GM21825 (cell line): ENCODE data around the gene UGT1A7.
"Not testable (repeated sequence)": the region's sequence is repeated elsewhere in the genome, so short reads cannot be mapped to it uniquely, and the experiment has no call there.

Experiments used
- ATAC-seq: cut with Tn5 transposase; IDR thresholded peaks from one replicate; pipeline ENCODE4 v1.9.1; 2021; ENCODE audit warnings: mild to moderate bottlenecking, moderate library complexity; ENCODE audit not compliant: unreplicated experiment

The UGT1A7 gene

DNA sequence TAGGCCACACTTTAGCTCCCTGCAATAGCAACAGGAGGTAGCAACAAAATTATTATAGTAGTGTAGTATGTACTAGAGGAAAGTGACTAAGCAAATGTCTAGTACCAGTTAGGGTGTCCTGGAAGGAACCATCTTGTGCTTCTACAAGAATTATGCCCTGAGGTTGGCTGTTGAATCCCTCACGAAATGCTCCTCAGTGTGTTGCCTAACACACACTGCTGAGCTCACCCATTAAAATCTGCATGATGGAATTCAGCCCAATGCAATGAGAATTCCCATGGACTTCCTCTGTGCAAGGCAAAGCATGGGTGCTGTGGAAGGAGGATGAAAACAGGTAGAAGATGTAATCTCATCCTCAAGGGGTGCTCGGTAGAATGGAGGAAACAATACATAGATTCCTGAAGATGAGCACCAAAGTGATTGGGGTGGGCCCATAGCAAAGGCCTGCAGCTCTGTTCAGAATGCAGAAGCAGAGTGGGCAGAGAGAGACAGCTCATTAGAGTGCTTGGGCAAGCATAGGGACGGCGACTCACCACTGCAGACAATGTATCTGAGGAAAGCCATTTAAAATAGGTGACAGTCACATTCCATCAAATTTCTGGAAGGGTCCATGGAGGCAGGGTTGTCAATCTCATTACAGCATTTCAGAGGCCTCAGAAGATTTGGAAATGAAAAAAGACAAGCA, 1.2 kb upstream of the UGT1A7 start:
- no peak for ATAC-seq

DNA sequence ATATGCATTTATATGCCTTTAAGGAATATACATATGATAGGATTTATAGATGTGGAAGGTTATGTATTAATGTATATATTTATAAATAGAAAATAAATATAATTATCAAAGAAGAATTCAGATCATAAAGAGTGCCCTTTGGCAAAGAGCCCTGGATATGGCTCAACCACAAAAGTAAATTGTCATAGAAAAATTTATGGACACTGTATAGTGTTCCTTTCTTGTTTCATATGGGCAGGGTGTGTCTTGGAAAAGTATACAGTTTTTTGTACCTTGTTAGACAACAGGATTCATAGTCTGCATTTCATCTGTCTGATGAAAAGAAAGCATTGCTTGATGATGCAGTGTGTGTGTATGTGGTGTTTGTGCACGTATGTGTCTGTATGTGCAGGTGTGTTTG, 2.9 kb downstream of the UGT1A7 start:
- no peak for ATAC-seq

DNA sequence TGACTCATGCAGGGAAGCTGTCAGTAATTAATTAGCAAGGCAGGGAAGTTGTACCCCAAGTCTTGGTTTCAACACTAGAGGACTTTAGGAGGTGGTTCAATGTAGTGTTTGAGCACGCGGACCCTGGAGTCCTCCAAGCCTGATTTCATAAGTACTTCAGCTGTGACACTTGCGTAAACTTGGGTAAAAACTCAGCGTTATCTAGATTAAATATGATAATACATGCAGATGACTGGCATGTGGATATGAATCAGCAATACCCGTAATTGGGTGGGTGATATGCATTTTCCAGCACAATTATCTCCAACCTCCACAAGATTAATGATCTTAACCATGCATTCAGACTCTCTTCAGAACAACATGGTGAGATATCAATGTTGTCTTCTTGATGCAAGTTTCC, 5.2 kb downstream of the UGT1A7 start:
- no peak for ATAC-seq

DNA sequence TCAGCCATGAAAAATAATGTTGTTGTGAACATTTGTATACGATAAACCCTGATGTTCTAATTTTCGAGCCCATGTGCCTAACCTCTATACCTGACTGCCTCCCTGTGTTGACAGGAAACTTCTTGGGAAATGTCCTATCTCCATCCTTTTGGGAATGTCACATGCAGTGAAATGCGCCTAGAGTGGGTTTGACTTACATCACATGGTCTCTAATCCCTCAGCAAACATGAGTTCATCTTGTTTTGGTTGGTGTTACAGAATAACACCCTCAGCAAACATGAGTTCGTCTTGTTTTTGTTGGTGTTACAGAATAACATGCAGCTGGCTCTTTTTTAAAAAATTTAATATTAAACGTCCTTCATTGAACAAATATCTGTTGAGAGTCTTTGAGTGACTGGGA, 6.6 kb downstream of the UGT1A7 start:
- ATAC-seq, result no peak

DNA sequence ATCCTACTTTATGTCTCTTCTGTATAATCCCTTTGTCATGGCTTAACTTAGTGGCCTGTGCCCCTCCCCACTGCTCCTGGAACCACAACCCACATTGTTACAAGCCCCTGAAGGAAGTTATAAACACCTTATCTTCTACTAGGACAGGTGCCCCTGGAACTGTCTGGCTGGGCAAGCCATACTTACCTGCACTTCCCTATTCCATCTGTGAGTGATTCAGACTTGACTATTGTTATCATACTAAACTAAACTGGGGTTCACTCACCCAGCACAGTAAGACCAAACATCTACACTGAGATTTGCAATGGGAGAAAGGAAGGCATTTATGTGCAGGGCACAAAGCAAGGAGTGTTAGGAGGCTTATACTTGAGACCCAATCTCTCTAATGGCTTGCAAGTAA, 7.3 kb downstream of the UGT1A7 start:
- ATAC-seq, result no peak

DNA sequence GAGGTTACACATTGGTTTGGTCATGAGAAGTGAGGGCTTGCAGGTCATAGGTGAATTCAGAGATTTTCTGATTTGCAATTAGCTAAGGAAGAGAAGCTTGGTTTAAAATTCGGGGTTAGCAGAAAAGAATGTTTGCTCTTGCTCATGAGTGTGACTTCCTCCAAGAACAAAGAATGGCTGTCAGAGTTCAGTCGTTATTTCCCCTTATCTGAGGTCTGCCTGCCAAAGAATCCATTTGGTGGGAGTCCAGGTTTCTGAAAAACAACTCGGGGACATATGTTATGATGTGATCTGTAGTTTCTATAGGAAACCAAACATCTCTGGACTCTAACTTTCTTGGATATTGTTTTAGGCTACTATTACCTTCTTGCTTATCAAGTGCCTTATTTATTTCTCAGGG, 7.8 kb downstream of the UGT1A7 start:
- ATAC-seq, result no peak

DNA sequence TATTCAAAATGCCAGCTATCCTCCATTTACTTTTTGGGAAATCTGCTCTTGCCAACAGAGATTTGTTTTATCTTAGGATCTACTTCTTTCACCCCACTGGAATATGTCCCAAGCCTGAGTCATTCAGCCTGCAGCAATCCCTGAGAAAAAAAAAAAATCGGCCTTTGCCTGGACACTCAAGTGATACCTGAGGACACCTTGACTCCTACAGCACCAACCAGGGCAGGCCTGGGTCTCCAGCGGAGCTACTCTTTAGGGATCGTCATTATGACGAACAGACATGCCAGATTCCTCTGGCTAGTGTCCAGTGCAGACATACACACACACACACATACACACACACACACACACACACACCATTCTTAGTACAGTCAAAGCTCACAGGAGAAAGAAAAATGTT, 8.7 kb downstream of the UGT1A7 start:
- no peak for ATAC-seq

DNA sequence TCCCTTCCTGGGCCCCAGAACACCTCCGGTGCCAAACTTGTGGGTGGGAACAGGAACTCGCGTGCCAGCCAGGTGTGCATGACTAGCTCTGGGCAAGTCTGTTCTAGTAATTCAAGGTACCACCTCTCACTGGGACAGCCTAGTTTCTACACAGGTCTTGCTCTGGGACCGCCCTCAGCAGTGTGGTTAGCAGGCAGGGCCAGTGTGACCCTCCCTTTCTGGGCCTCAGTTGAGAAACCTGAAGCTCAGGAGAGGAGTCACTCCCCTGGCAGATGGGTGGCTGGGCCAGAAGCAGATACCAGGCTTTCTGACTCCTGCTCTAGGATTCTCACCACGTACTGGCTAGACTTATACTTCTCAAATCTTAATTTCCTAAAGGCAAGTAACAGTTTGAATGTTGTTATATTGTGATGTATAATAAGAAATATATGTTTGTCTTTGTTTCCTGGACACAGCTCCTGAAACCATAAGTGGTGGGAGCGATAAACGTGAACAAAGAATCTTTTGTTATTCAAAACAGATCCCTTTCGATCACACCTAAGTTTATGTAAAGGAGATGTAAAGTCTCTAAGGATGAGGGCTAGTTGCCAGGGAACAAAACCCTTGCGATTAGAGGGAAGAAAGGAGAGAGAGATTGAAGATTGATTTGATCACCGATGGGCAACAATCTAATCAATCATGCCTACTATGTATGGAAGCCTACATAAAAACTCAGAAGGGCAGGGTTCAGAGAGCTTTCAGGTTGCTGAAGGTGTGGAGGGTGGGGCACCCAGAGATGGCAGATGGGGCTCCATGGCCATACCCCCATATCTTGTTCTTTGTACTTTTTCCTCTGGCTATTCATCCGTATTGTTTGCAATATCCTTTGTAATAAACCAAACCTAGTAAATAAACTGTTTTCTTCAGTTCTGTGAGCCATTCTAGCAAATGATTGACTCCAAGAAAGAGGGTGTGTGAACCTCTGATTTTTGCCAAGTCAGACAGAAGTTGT, 10.0 kb downstream of the UGT1A7 start:
- ATAC-seq, result no peak

DNA sequence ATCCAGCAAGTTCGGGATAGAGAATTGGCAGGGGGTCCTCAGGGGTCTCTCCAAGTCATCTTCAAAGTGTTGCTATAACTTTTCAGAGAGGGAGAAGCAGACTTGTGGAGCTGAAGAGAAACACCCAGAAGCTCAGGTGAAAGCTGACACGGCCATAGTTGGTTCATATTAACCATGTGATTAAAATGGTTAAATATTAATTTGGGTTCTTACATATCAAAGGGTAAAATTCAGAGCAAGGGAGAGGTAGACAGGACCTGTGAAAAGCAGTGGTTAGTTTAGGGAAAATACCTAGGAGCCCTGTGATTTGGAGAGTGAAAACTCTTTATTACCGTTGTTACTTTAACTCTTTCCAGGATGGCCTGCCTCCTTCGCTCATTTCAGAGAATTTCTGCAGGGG, 10.9 kb downstream of the UGT1A7 start, which contains the start of gene UGT1A6:
Gene UGT1A6 (plus strand): TSS at position 243 of the 400 bp plus-strand sequence. CDS start 115 bp downstream, at position 358.
- ATAC-seq, result no peak

DNA sequence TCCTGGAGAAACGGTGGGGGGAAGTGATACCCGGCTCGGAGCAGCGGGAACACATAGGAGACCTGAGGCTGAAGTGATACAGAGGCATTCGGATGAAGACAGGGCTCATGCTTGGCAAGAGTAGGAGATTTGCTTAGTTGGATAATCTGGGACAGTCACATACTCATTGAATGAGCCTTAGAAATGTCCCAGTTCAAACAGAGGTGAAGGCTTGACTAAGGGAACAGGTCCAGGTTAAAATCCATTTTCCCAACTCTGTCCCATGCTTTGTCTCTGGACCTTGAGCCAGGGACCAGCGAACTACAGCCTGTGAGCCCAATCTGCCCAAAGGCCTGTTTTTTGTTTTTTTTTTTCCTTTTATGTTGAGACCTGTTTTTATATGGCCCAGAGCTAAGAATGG, 12.3 kb downstream of the UGT1A7 start:
- no peak for ATAC-seq

DNA sequence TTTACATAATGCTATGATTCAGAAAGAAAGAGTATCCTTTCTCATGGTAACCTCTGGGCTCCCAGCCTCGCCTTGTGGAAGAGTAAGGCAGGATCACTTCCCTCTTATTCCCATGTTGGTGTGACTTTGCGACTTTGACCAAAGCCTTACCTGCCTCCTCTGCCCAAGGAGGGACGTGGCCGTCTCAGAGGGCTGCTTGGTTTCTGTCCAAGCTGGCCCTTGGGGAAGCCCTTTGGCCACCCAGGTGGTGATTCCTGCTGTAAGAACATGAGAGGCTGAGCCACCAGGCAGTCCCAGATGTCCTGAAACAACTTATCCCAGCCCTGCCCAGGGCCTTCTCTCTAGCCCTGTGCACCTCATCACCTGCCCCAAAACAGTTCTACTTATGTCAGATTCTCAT, 17.0 kb downstream of the UGT1A7 start:
- ATAC-seq, result no peak

DNA sequence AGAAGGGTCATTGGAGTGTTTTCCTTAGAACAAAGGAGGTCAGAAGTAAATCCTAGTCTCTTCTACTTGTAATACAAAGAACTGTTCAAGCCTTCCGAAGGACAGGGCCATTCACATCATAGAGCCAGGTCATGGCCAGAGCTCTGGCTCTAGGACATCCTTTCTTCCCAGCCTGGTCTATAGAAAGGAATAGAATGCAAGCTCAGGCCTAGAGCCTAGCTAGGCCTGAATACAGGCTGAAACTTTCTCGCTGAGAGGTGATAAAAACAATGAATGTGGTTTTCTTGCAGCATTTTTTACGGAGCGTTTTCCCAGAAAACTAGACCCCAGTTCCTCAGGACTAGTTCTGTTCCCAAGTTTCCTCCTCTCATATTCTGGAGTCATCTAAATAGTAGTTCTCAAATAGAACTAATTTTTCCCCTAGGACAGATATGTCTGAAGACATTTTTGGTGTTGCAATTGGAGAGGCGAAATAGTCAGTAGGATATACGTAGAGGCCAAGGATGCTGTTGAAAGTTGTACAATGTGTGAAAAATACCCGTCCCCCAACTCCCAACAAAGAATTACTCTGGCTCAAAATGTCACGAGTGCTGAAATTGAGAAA, 17.8 kb downstream of the UGT1A7 start:
- no peak for ATAC-seq

DNA sequence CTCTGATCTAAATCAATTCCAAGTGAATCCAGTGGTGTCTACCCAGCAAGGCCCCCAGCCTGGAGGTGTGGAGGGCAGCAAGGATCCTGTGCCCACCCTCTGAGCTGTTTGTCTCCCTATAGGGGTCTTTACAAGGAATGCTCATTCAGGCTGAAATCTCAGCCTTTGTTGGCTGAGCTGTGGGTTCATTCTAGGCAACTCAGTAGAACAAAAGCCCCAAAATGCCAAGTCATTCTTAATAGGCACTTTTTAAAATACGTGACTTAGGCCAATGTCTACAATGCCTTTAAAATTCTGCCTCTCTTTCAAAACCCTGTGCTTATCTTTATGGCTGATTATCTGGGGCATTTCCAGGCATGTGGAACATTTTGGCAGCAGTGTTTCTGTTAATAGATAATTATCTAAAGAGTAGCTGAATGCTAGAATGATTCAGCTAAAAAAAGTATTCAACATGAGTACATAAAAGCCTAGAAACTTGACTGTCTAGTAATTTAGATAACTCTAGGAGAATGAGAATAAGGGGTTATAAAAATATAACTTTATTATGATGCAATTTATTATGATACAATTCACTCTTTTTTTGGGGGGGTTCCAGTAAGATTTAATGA, 18.4 kb downstream of the UGT1A7 start:
- no peak for ATAC-seq

DNA sequence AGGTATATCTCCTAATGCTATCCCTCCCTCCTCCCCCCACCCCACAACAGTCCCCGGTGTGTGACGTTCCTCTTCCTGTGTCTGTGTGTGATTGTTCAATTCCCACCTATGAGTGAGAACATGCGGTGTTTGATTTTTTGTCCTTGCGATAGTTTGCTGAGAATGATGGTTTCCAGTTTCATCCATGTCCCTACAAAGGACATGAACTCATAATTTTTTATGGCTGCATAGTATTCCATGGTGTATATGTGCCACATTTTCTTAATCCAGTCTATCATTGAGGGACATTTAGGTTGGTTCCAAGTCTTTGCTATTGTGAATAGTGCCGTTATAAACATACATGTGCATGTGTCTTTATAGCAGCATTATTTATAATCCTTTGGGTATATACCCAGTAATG, 19.1 kb downstream of the UGT1A7 start:
- not testable (repeated sequence) for ATAC-seq

DNA sequence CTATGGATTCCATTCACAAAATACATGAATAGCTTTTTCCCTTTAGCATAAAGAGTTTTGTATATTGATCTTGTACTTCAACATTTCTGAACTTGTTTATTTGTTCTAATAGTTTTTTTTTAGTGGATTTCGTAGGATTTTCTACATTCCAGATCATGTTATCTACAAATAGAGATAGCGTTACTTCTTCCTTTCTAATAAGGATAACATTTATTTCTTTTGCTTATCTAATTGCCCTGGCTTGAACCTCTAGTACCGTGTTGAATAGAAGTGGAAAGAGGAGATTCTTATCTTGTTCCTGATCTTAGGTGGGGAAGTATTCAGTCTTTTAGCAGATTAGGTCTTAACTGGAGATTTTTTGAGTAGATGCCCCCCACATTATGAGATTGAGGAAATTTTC, 20.5 kb downstream of the UGT1A7 start:
- ATAC-seq, result no peak

DNA sequence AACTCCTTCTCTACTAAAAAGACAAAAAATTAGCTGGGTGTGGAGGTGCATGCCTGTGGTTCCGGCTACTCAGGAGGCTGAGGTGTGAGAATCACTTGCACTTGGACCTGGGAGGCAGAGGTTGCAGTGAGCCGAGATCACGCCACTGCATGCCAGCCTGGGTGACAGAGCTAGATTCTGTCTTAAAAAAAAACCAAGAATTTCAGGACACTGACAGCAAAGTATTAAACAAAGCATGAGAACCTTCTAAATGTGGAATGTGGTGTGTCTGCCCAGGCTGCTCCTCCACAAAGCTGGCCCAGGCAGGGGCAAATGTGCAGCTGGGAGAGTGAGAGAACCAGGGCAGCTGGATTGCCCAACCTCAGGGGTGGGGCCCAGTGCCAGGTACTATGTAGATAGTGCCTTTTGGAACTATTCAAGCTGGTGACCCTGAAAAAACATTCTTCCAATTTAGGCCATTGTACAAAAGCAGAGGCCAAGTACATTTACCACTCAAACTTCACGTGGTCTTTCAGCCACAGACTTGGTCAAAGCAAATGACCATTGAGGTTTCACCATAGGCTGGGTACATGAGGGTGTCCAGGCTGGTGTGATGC, 24.3 kb downstream of the UGT1A7 start:
- ATAC-seq, result no peak

DNA sequence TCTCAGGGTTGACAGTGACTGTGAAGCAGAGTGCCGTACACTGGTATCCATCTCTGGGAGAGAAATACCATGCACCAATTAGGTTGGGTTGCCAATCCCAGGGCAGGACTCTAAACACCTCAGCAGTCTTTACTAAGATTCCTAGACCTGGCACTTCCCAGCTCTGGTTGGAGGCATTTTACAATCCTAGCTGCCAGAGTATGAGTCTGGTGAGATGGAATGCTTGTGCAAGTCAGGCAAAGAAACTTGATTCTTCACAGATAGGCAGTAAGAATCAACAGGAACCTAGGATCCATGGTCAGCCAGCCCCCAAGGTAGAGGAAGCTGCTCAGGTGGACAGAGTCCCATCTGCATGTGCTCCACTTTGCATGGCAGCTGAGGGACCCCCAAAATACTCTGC, 25.0 kb downstream of the UGT1A7 start:
- no peak for ATAC-seq

DNA sequence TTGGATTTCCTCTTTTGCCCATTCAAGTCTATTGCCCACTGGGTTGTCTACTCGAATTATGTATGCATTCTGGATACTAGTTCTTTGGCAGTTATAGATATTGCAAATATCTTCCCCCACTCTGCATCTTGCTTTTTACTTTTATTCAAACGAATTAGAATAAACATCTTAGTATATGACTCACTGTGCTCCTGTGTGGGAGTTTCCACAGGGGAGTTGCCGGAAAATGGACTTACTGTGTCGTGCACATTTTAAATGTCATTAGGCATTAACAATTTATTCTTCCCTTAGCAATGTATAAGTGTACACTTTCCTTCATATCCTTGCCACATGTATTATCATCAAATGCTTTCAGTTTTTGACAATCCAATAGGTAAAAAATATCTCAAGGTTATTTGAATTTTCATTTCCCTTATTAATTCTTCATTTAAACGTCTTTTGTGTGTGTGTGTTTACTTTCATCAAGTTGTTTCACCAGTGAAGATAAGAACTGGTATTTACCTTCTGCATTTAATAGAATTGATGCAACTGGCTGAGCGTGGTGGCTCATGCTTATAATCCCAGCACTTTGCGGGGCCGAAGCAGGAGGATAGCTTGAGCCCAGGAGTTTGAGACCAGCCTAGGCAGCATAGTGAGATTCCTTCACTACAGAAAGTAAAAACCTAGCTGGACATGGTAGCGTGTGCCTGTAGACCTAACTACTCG, 26.4 kb downstream of the UGT1A7 start:
- ATAC-seq, result no peak

DNA sequence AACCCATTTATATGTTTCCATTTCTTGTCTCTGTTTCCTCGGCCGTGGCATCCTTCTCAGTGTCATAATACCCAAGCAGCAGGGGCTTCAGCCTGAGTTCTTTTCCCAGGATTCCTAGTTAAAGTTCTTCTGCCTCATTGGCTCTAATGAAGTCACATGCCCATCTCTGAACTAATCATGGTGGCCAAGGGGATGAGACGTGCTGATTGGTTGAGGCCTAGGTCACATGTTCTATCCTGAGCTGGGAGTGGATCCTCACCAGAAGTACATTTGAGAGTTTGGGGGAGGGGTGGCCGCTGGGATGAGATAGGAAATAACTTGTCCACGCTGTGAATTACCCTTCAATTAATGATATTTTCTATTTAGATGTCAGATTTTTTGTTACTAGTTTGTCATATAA, 27.2 kb downstream of the UGT1A7 start:
- ATAC-seq, result no peak

DNA sequence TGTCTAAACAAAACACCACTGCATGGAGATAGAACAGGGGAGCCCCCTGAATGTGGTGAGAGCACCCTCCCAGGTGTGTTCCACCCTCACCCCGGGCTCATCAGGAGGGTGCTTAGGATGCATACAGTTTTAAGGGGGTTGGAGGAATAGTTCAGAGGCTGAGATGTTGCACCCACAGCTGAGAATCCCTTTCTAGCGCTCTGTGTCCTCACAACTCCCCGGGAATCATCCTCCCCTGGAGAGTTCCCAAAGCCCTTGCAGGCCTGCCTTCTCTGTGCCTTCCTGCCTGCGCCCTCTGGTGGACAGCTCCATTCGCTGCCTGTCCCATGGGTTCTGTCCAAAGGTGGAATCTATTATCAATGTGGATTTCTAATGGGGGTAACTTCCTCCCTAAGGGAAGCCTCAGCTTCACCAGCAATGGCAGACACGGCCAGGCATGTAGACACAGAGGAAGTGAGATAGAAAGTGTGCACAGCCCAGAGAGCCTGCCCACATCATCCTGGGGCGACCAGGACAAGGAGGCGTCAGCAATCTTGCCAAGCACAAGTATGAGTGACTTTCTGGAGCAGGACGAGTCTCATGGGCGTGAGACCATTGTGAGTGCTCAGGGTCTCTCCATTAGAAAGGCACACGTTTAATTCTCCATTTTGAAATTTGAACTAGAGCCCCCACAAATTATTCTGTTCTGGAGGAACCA, 29.8 kb downstream of the UGT1A7 start:
- peak; percentile 58 for ATAC-seq
